ENCODE data around the gene CNGA2. TPM values are rescaled to one million over a fixed set of nuclear protein-coding genes. Genes with fewer than 3 reads are reported as not detected.

CNGA2 gene
- total and polyA plus RNA-seq, 2 experiments from 2014 or later: not detected

- Histone ChIP-seq H3K27ac (no peak overlapping the region), H3K9me3 (ENCODE audit: low read depth) (no peaks in the 10 kb centered on the region), H3K4me1 (ENCODE audit: low read depth) (no peaks in the 10 kb centered on the region), H3K27me3 (no peaks in the 10 kb centered on the region), H3K4me3 (no peak overlapping the region), H3K36me3 (no peaks in the 10 kb centered on the region)
- no peak for TF ChIP-seq CTCF (IDR thresholded peaks at IDR 0.05; ENCODE audit: low read depth, low read length)
- no peak for DNase-seq (ENCODE audit: low read depth in 1 of 2, low spot score in 1 of 2)
Measured at GRCh38 chrX:151738751-151739150, 4.2 kb downstream of the CNGA2 start.

DNA sequence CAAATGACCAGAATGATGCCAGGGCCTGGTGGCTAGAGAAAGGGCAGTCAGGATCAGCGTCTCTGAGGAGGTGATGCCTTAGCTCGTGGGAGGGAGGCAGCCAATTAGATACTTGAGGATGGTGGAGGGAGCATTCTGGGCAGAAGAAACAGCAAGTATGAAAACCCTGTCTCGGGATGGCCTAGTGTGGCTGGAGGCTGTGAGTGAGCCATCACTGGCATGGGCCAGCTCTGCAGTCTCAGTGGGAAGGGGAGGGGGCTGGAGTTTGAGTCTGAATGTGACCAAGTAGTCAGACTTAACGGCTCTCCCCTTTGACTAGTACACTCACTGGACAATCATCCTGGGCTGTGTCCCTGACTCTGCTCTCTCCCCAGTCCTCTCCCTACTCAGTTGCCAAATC, 7.1 kb downstream of the CNGA2 start:
- H3K27ac ChIP-seq: no peak overlapping the region
- no peak for DNase-seq (ENCODE audit: low read depth in 1 of 2, low spot score in 1 of 2)
- no peaks in the 10 kb centered on the region for H3K27me3 ChIP-seq
- no peak overlapping the region for H3K4me3 ChIP-seq
- no peak for TF ChIP-seq CTCF (IDR thresholded peaks at IDR 0.05; ENCODE audit: low read depth, low read length)
- no peaks in the 10 kb centered on the region for H3K4me1 ChIP-seq (ENCODE audit: low read depth)
- H3K36me3 ChIP-seq: no peaks in the 10 kb centered on the region
- no peaks in the 10 kb centered on the region for H3K9me3 ChIP-seq (ENCODE audit: low read depth)

DNA sequence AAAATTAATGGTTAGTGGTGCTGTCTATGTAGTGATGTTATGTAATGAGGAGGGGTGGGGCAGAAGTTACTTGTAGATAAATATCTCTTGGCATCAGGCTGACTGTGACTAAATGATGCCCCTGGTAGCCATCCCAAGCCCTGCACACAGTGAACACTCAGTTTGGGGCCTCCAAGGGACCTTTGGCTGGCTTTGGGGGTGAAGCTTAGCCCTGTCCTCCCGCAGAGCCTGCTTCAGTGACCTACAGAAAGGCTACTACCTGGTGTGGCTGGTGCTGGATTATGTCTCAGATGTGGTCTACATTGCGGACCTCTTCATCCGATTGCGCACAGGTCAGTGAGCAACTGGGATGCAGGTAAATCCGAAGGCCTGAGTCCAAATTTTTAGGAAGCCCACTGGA, 7.8 kb downstream of the CNGA2 start:
- no peak for DNase-seq (ENCODE audit: low read depth in 1 of 2, low spot score in 1 of 2)
- Histone ChIP-seq H3K9me3 (ENCODE audit: low read depth) (no peaks in the 10 kb centered on the region), H3K27me3 (no peaks in the 10 kb centered on the region), H3K27ac (no peak overlapping the region), H3K36me3 (no peaks in the 10 kb centered on the region), H3K4me1 (ENCODE audit: low read depth) (no peaks in the 10 kb centered on the region), H3K4me3 (no peak overlapping the region)
- no peak for TF ChIP-seq CTCF (IDR thresholded peaks at IDR 0.05; ENCODE audit: low read depth, low read length)

DNA sequence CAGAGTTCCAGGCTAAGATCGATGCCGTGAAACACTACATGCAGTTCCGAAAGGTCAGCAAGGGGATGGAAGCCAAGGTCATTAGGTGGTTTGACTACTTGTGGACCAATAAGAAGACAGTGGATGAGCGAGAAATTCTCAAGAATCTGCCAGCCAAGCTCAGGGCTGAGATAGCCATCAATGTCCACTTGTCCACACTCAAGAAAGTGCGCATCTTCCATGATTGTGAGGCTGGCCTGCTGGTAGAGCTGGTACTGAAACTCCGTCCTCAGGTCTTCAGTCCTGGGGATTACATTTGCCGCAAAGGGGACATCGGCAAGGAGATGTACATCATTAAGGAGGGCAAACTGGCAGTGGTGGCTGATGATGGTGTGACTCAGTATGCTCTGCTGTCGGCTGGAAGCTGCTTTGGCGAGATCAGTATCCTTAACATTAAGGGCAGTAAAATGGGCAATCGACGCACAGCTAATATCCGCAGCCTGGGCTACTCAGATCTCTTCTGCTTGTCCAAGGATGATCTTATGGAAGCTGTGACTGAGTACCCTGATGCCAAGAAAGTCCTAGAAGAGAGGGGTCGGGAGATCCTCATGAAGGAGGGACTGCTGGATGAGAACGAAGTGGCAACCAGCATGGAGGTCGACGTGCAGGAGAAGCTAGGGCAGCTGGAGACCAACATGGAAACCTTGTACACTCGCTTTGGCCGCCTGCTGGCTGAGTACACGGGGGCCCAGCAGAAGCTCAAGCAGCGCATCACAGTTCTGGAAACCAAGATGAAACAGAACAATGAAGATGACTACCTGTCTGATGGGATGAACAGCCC, 9.3 kb downstream of the CNGA2 start:
- no peak for TF ChIP-seq CTCF (IDR thresholded peaks at IDR 0.05; ENCODE audit: low read depth, low read length)
- H3K27me3 ChIP-seq: no peaks in the 10 kb centered on the region
- no peaks in the 10 kb centered on the region for H3K9me3 ChIP-seq (ENCODE audit: low read depth)
- no peaks in the 10 kb centered on the region for H3K36me3 ChIP-seq
- H3K4me1 ChIP-seq (ENCODE audit: low read depth): no peaks in the 10 kb centered on the region
- no peak overlapping the region for H3K4me3 ChIP-seq
- H3K27ac ChIP-seq: no peak overlapping the region
- DNase-seq (ENCODE audit: low read depth in 1 of 2, low spot score in 1 of 2): no peak

- TF ChIP-seq CTCF (IDR thresholded peaks at IDR 0.05; ENCODE audit: low read depth, low read length): no peak
- Histone ChIP-seq H3K4me1 (ENCODE audit: low read depth) (no peaks in the 10 kb centered on the region), H3K36me3 (no peaks in the 10 kb centered on the region), H3K27ac (no peak overlapping the region), H3K4me3 (no peak overlapping the region), H3K27me3 (no peaks in the 10 kb centered on the region), H3K9me3 (ENCODE audit: low read depth) (no peaks in the 10 kb centered on the region)
- DNase-seq (ENCODE audit: low read depth in 1 of 2, low spot score in 1 of 2): no peak
Measured at GRCh38 chrX:151745651-151746050, 11.1 kb downstream of the CNGA2 start.

Measured in cardiac muscle cell (in vitro differentiated cells and primary cell).